VCaP (cell line): ENCODE measurements around the gene PLEKHJ1.

ENCODE experiments used
- H3K27ac ChIP-seq: fragments of 450-650 bp; 2 replicates; pipeline ENCODE4 v1.5.1; 2017
- CTCF ChIP-seq: fragments of 450-650 bp; conservative IDR thresholded peaks from 2 replicates; pipeline ENCODE4 v1.5.1; 2017; ENCODE audit warnings: mild to moderate bottlenecking, moderate library complexity

Gene PLEKHJ1

GRCh38 chr19:2223959-2224358, 12.2 kb downstream of the PLEKHJ1 start:
- H3K27ac ChIP-seq: no peak overlapping the region
- no peak for TF ChIP-seq CTCF

GRCh38 chr19:2223391-2223790, 12.7 kb downstream of the PLEKHJ1 start:
- no peak overlapping the region for H3K27ac ChIP-seq
- TF ChIP-seq CTCF: no peak

- H3K27ac ChIP-seq: no peak overlapping the region
- peak; percentile 17; the same call in 1 of the 2 replicates for TF ChIP-seq CTCF
These were observed 14.2 kb downstream of the PLEKHJ1 start for GRCh38 chr19:2221918-2222317.

- no peak overlapping the region for H3K27ac ChIP-seq
- TF ChIP-seq CTCF: no peak
These were observed 14.8 kb downstream of the PLEKHJ1 start for GRCh38 chr19:2221250-2221831.

- TF ChIP-seq CTCF: no peak
- H3K27ac ChIP-seq: no peak overlapping the region
These were observed 16.4 kb downstream of the PLEKHJ1 start for GRCh38 chr19:2219726-2220125.

- no peak for TF ChIP-seq CTCF
- no peak overlapping the region for H3K27ac ChIP-seq
These were observed 18.5 kb downstream of the PLEKHJ1 start for GRCh38 chr19:2217591-2217990.

- no peak overlapping the region for H3K27ac ChIP-seq
These were observed 19.5 kb downstream of the PLEKHJ1 start for GRCh38 chr19:2216361-2217225.

More at GRCh38 chr19:2216361-2217225, 19.5 kb downstream of the PLEKHJ1 start:
- TF ChIP-seq CTCF: no peak
